Stimulated activated CD4-positive, alpha-beta T cell treated with anti-CD3 and anti-CD28 coated beads, Interleukin-4, amount 100 ng/mL, for 48 hours (primary cell): ENCODE data around the gene FAM25A.
A peak's percentile ranks its signal among the peaks of the same experiment; 100 is the strongest.
"Not testable (repeated sequence)": the region's sequence is repeated elsewhere in the genome, so short reads cannot be mapped to it uniquely, and the experiment has no call there.

Source experiments
- DNase-seq, 2 donors: peaks; one replicate each; pipeline ENCODE4 v3.0.0-alpha.2; 2020; ENCODE audit warnings: low read depth in 2 of 2

FAM25A gene

GRCh38 chr10:87020056-87020455 is at the start of gene FAM25A:
Gene FAM25A (plus strand): TSS chr10:87020294. CDS start chr10:87020325, 31 bp downstream.
- DNase-seq = not testable (repeated sequence)

- DNase-seq = no peak
These were observed 49.2 kb upstream of the FAM25A start for GRCh38 chr10:86970982-86971231.

DNA sequence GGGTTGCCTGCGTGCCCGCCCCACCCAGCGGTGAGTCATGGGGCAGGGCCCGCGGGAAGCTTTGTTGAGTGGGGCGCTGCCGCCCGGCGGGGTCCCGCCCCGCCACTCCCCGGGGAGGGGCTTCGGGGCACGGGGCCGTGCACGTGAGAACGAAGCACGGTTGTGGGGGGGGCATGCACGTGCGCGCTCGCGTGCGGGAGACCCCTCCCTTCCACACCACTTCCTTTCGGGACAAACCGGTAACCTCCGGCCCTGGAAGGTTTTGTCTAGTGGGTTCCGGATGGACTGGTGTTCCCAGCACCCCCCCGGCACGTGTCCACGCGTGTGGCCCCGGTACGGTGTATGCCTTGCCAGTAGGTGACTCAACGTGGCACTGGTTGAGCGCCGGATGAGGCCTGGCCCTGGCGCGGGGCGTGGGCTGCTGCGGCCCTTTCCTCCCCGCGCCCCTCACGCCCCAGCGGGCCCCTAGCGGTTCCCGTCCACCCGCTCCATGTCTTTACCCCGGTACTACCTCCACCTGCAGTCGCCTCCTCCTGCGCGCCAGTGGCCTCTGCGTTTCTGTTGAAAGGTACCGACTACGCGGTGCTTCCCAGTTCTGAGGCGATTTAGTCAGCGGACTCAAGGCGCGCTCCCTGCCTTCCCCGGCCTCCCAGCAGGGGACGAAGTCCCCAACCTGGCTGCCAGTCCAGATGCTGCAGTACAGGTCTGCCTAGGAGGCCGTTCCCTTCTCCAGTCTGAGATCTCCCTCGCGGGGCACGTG is 48.7 kb upstream of the FAM25A start:
- peak; percentile 71 to 78 for DNase-seq

DNA sequence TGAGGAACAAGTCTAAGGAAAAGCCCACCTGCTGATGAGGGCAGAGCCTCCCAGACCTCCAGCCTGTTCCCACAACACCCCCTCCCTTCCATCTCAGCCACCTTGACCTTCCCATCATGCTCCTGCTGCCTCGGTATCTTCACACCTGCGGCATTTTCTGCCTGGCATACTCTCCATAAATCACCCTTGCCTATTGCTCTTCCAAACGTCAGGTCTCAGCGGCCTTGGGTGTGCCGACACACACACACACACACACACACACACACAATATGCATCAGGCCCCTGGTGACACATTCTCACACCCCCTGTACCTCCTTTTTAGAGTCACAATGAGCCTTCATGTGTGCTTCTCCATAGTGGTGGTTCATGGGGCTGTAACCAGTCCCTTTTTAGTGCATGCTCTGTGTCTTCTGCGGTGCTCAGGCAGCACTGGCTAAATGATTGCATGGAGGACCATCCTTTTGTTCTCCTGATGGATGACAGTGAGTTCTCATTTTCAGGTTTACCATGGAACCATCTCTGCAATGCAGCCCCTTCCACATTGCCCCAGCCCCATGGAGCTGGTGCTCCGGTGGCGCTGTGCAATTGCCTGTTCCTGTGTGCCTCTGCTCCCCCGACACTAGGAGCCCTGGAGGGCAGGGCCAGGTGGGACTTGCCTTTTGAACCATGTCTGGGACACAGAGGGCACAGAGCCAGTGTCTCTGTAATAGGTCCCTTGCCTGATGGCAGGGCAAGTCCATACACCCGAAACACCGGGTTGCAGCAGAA is 47.3 kb upstream of the FAM25A start:
- DNase-seq = no peak

- DNase-seq = no peak
These were observed 45.6 kb upstream of the FAM25A start for GRCh38 chr10:86974484-86974883.

DNA sequence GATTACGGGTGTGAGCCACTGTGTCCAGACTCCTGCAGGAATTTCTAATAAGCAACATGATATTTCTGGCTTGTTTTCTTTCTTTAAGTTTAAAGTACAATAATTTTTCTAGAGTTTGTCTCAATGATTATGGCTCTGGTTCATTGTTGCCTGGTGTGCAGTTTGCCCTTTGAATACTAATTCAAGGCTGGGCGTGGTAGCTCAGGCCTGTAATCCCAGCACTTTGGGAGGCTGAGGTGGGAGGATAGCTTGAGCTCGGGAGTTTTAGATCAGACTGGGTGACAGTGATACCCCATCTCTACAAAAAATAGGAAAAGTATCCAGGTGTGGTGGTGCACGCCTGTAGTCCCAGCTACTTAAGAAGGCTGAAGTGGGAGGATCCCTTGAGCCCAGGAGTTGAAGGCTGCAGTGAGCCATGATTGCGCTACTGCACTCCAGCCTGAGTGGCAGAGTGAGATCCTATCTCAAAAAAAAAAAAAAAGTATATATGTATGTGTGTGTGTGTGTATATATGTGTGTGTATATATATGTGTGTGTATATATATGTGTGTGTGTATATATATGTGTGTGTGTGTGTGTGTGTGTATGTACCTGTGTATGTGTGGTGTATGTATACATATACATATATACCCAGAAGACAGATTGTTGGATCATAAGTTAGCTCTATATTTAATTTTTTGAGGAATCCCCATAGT is 43.6 kb upstream of the FAM25A start:
- no peak for DNase-seq

- not testable (repeated sequence) for DNase-seq
These were observed 41.6 kb upstream of the FAM25A start for GRCh38 chr10:86978457-86978856.

GRCh38 chr10:86979296-86979818 is 40.7 kb upstream of the FAM25A start:
- no peak for DNase-seq

GRCh38 chr10:86979977-86980448 is 40.1 kb upstream of the FAM25A start:
- no peak for DNase-seq

GRCh38 chr10:86981020-86981419 is 39.1 kb upstream of the FAM25A start:
- DNase-seq = not testable (repeated sequence)

GRCh38 chr10:86981716-86982115 is 38.4 kb upstream of the FAM25A start:
- no peak for DNase-seq

- DNase-seq = not testable (repeated sequence)
These were observed 35.6 kb upstream of the FAM25A start for GRCh38 chr10:86984498-86984897.

- no peak for DNase-seq
These were observed 31.6 kb upstream of the FAM25A start for GRCh38 chr10:86988520-86988919.

GRCh38 chr10:86991362-86991761 is 28.7 kb upstream of the FAM25A start:
- not testable (repeated sequence) for DNase-seq

GRCh38 chr10:86992456-86992855 is 27.6 kb upstream of the FAM25A start:
- DNase-seq = no peak

DNA sequence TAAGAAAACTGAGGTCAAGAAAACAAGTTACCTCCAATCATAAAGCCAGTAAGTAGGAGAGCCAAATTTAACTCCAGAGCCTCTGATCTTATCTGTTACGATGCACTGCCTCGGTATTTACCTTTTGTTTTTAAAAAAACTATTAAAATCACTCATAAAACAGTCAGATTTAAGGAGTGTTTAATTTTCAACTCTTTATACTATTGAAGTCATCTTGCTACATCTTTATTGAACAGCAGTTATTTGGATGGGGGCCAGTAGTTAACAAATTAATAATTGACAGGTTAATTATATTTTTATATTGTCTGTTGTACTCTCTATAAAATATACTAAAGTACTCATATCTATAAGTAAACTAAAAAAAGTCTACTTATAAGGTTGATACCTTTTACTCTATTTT is 27.2 kb upstream of the FAM25A start:
- DNase-seq = no peak

GRCh38 chr10:86999802-87000403 is 20.2 kb upstream of the FAM25A start:
- not testable (repeated sequence) for DNase-seq

GRCh38 chr10:87000491-87000890 is 19.6 kb upstream of the FAM25A start:
- no peak for DNase-seq

GRCh38 chr10:87007124-87007523 is 13.0 kb upstream of the FAM25A start:
- DNase-seq = not testable (repeated sequence)

DNA sequence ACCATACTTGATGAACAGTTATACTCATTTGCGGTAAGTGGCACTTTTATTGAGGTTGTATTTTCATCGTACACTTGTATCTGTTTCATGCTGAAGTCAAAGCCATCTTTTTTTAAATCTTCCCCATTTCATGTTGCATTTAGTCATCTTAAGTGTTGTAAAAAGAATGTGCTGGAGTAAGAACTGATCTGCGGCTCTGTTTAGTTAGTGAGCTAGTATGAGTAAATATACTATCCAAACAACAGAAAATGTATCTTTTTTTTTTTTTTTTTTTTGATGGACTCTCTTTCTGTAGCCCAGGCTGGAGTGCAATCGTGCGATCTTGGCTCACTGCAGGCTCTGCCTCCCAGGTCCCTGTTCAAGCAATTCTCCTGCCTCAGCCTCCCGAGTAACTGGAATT is 12.4 kb upstream of the FAM25A start:
- DNase-seq = not testable (repeated sequence)

DNA sequence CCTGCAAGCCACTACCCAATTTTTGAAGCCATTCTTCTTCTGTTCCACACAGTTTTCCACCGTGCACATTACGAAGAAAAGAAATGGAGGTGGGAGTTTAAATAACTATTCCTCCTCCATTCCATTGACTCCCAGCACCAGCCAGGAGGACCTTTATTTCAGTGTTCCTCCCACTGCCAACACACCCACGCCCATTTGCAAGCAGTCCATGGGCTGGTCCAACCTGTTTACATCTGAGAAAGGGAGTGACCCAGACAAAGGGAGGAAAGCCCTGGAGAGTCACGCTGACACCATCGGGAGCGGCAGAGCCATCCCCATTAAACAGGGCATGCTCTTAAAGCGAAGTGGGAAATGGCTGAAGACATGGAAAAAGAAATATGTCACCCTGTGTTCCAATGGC is 11.8 kb upstream of the FAM25A start:
- DNase-seq = not testable (repeated sequence)
